ENCODE results near the gene MYBPH. TPM values are rescaled to one million over a fixed set of nuclear protein-coding genes. Genes with fewer than 3 reads are reported as not detected.

Gene MYBPH
- total and polyA plus RNA-seq, 10 of the 15 experiments (the other 5 are each of a cell fraction or from before 2014, with no cell fraction given) = 0.06 to 0.10 TPM; not detected in 8

DNA sequence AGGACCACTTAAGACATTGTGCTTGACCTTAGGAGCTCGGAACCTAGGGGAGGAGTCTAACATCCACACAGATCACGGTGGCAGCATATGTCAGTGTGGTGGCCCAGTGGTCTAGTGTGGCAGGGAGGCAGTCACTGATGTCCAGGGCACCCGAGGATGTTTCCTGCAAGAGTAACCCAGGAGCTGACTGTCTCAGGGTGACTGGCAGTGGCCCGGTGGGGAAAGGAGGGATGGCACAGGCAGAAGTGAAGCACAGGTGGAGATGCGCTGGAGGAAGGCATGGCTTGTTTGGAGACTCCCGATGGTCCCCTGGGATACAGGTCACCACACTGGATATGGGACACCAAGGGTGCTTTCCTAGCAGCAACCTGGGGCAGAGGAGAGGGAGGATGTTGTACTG, 37.5 kb upstream of the MYBPH start (continued):
- TF ChIP-seq, protein P1, sequence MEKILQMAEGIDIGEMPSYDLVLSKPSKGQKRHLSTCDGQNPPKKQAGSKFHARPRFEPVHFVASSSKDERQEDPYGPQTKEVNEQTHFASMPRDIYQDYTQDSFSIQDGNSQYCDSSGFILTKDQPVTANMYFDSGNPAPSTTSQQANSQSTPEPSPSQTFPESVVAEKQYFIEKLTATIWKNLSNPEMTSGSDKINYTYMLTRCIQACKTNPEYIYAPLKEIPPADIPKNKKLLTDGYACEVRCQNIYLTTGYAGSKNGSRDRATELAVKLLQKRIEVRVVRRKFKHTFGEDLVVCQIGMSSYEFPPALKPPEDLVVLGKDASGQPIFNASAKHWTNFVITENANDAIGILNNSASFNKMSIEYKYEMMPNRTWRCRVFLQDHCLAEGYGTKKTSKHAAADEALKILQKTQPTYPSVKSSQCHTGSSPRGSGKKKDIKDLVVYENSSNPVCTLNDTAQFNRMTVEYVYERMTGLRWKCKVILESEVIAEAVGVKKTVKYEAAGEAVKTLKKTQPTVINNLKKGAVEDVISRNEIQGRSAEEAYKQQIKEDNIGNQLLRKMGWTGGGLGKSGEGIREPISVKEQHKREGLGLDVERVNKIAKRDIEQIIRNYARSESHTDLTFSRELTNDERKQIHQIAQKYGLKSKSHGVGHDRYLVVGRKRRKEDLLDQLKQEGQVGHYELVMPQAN (conservative IDR thresholded peaks at IDR 0.05) = no peak
- TF ChIP-seq ZNF274 (IDR thresholded peaks at IDR 0.05; ENCODE audit: insufficient read depth, insufficient read length) (no peak), PAX5 (IDR thresholded peaks at IDR 0.05; ENCODE audit: borderline replicate concordance, low read depth, low read length) (no peak), POU2F2 (IDR thresholded peaks at IDR 0.05; ENCODE audit: borderline replicate concordance, low read depth, low read length) (no peak), TAF1 (IDR thresholded peaks at IDR 0.05; ENCODE audit: borderline replicate concordance, low read depth, low read length) (no peak)

DNA sequence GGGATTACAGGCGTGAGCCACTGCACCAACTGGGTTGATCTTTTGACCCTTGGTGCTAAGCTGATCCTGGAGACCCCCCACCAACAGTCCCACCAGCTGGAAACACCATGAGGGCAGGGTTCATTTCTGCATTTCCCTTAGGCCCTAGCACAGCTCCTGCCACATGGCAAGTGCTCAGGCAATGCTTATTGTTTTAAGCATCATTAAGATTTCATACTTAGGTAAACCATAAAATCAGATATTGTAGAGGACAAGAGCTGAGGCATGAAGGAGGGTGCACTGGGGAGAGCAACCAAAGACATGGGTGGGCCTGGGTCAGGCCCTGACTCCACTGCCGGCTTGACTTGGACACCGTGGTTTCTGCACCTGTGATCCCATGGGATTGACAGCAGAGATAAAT, 36.2 kb upstream of the MYBPH start:
- ATAC-seq (no peak), FAIRE-seq (no peak), DNase-seq (ENCODE audit: low read depth, low spot score) (no peak)
- no TSS peak for BruUV-seq (replicated peaks)
- intact Hi-C loops (cut with micrococcal nuclease; ENCODE audit: unreplicated experiment) (no loop called here), in situ Hi-C loops (cut with MboI) (no loop called here)
- Histone ChIP-seq H4K20me1 (ENCODE audit: control insufficient read depth, insufficient read depth) (no peaks in the 10 kb centered on the region), H3K4me3 (no peak overlapping the region), H3K27ac (ENCODE audit: control insufficient read depth, insufficient read depth) (no peak overlapping the region), H3K79me2 (ENCODE audit: control insufficient read depth, insufficient read depth, low read length) (no peaks in the 10 kb centered on the region), H3K9ac (ENCODE audit: control insufficient read depth, insufficient read depth, low read length) (no peak overlapping the region), H2AFZ (ENCODE audit: control insufficient read depth, low read depth, low read length) (no peak overlapping the region), H3K4me2 (ENCODE audit: control insufficient read depth, insufficient read depth) (no peak overlapping the region), H3K36me3 (ENCODE audit: control insufficient read depth in 2 of 2, insufficient read depth in 2 of 2, low read length in 1 of 2) (no peaks in the 10 kb centered on the region), H3K4me1 (ENCODE audit: control insufficient read depth, insufficient read depth, low read length) (no peaks in the 10 kb centered on the region), H3K27me3 (replicated peaks in 1 of 2; ENCODE audit: control insufficient read depth in 2 of 2, insufficient read depth in 2 of 2, low read length in 1 of 2) (peaks cover 0 to 5% of the 10 kb centered on the region in 2 experiments; a peak in 1 of 4 replicates), H3K9me3 (replicated peaks; ENCODE audit: control insufficient read depth, insufficient read depth, low read length) (no peaks in the 10 kb centered on the region)
- WGBS (ENCODE audit: insufficient coverage, insufficient replicate concordance, low lambda C conversion rate, missing lambda C conversion rate) = 16% methylated on average over 3 of the region's 3 CpGs
- RAD21 ChIA-PET (ENCODE audit: unreplicated experiment) = interaction anchor here (1.2 to 1.6 kb wide), 2 partner anchors 94 to 172 kb away, joined by 4 to 6 read pairs; no protein-coding TSS in a partner anchor
- SMC1A ChIA-PET (ENCODE audit: uncharacterized antibody, unreplicated experiment) = interaction anchor here (1.8 kb wide), 1 partner anchor 11 kb away, joined by 3 read pairs; no protein-coding TSS in a partner anchor
- POLR2A ChIA-PET = no interaction called here
- CTCF ChIA-PET = interaction anchor here (0.7 to 3.1 kb wide), 6 partner anchors 39 to 172 kb away, joined by 3 to 11 read pairs (median 5); no protein-coding TSS in a partner anchor
- no peak for TF ChIP-seq KAT2A (conservative IDR thresholded peaks at IDR 0.05; ENCODE audit: control insufficient read depth, low read depth, low read length)
- TF ChIP-seq, protein P2, sequence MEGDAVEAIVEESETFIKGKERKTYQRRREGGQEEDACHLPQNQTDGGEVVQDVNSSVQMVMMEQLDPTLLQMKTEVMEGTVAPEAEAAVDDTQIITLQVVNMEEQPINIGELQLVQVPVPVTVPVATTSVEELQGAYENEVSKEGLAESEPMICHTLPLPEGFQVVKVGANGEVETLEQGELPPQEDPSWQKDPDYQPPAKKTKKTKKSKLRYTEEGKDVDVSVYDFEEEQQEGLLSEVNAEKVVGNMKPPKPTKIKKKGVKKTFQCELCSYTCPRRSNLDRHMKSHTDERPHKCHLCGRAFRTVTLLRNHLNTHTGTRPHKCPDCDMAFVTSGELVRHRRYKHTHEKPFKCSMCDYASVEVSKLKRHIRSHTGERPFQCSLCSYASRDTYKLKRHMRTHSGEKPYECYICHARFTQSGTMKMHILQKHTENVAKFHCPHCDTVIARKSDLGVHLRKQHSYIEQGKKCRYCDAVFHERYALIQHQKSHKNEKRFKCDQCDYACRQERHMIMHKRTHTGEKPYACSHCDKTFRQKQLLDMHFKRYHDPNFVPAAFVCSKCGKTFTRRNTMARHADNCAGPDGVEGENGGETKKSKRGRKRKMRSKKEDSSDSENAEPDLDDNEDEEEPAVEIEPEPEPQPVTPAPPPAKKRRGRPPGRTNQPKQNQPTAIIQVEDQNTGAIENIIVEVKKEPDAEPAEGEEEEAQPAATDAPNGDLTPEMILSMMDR (IDR thresholded peaks at IDR 0.05 in 2 of 3, conservative IDR thresholded peaks at IDR 0.05 in 1 of 3; ENCODE audit: control insufficient read depth in 2 of 3, extremely low read depth in 1 of 3, insufficient read depth in 1 of 3, low read depth in 3 of 3, low read length in 3 of 3) = no peak
- TF ChIP-seq, protein P3, sequence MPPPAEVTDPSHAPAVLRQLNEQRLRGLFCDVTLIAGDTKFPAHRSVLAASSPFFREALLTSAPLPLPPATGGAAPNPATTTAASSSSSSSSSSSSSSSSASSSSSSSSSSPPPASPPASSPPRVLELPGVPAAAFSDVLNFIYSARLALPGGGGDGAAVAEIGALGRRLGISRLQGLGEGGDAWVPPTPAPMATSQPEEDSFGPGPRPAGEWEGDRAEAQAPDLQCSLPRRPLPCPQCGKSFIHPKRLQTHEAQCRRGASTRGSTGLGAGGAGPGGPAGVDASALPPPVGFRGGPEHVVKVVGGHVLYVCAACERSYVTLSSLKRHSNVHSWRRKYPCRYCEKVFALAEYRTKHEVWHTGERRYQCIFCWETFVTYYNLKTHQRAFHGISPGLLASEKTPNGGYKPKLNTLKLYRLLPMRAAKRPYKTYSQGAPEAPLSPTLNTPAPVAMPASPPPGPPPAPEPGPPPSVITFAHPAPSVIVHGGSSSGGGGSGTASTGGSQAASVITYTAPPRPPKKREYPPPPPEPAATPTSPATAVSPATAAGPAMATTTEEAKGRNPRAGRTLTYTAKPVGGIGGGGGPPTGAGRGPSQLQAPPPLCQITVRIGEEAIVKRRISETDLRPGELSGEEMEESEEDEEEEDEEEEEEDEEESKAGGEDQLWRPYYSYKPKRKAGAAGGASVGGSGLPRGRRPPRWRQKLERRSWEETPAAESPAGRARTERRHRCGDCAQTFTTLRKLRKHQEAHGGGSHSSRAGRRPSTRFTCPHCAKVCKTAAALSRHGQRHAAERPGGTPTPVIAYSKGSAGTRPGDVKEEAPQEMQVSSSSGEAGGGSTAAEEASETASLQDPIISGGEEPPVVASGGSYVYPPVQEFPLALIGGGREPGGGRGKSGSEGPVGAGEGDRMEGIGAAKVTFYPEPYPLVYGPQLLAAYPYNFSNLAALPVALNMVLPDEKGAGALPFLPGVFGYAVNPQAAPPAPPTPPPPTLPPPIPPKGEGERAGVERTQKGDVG (CRISPR knock-in tag; IDR thresholded peaks at IDR 0.05) = no peak
- no peak for TF ChIP-seq MTA2 (IDR thresholded peaks at IDR 0.05; ENCODE audit: low read depth)
- TF ChIP-seq ZNF217 (IDR thresholded peaks at IDR 0.05) = no peak
- no peak for TF ChIP-seq PAX5 (IDR thresholded peaks at IDR 0.05; ENCODE audit: borderline replicate concordance, low read depth, low read length)
- no peak for TF ChIP-seq IKZF1 (conservative IDR thresholded peaks at IDR 0.05)
- TF ChIP-seq PAX8 (IDR thresholded peaks at IDR 0.05) = no peak
- TF ChIP-seq, protein P4, sequence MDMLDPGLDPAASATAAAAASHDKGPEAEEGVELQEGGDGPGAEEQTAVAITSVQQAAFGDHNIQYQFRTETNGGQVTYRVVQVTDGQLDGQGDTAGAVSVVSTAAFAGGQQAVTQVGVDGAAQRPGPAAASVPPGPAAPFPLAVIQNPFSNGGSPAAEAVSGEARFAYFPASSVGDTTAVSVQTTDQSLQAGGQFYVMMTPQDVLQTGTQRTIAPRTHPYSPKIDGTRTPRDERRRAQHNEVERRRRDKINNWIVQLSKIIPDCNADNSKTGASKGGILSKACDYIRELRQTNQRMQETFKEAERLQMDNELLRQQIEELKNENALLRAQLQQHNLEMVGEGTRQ (IDR thresholded peaks at IDR 0.05; ENCODE audit: borderline replicate concordance, low read depth, low read length) = no peak
- no peak for TF ChIP-seq RUNX3 (IDR thresholded peaks at IDR 0.05; ENCODE audit: low read length)
